HG02943 (cell line): ENCODE measurements around the gene NSUN7.
"Not testable (repeated sequence)": the region's sequence is repeated elsewhere in the genome, so short reads cannot be mapped to it uniquely, and the experiment has no call there.

Source experiments
- ATAC-seq: cut with Tn5 transposase; IDR thresholded peaks from one replicate; pipeline ENCODE4 v1.9.1; 2021; ENCODE audit warnings: mild to moderate bottlenecking, low read depth, moderate library complexity; ENCODE audit not compliant: unreplicated experiment

Gene NSUN7, protein sequence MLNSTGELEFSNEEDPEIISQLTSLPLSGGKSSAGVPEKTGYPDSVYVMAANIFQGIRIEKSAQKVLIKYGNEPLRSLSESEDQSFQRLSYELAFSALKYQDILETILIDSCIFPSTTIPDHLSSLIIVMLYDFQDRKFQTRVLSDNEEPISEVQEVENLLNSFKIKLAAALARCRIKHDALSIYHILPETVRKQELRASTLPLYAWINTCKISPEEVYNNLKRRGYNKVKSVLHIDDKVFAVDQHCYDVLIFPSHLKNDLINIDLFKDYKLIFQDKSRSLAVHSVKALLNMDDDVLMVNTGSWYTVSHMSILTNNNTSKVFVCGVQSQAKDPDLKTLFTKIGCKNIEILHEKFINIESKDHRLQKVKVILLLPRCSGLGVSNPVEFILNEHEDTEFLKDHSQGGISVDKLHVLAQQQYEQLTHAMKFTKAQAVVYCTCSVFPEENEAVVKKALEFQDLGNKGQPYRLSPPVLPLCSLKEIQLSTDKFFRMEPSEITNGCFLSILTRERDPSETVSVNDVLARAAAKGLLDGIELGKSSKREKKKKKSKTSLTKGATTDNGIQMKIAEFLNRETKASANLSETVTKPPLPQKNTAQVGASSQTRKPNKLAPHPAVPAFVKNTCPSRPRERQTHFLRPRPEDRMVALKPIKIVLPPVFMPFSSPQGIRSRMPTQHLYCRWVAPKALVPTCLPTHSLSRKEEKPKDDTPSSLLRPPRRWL

DNA sequence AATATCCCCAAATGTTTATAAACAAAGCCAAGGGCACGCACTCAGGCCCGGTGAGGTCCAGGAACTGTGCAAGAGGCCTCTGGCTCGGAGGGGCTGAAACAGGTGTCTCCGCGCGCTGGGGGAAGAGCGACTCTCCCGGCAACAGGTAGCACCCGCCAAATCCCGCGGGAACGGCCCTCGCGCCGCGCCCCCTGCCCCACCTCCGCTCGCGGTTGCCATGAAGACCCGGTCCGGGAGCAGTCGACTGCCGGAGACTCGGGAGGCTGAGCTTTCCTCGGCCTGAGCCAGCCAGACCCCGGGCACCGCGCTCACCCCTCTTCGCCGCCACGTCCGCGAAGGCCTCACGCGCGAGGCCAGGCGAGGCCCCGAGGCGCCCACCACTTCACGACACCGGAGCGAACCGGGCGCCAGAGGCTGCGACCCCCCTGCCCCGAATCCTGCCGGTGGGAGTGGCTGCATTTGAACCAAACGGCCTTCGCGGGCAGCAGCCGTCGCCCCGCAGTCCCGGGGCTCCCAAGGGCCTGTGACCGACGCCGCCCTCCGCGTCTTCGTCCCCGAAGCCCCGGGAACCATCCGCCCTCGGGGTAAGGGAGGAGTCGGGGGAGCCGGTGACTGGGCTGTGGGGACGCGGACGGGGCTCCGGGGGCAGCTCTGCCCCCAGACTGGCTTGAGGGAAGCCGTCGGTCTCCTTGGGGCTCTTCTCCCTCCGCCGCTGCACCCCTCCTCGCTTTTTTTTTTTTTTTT is at the start of gene NSUN7:
TSS of gene NSUN7 (plus strand) at position 239 of the 744 bp plus-strand sequence. CDS start 739 bp downstream, outside the sequence.
- peak; percentile 61 for ATAC-seq

GRCh38 chr4:40702137-40702799 is 47.5 kb upstream of the NSUN7 start:
- ATAC-seq = no peak

GRCh38 chr4:40702800-40703151 is 47.0 kb upstream of the NSUN7 start:
- no peak for ATAC-seq

DNA sequence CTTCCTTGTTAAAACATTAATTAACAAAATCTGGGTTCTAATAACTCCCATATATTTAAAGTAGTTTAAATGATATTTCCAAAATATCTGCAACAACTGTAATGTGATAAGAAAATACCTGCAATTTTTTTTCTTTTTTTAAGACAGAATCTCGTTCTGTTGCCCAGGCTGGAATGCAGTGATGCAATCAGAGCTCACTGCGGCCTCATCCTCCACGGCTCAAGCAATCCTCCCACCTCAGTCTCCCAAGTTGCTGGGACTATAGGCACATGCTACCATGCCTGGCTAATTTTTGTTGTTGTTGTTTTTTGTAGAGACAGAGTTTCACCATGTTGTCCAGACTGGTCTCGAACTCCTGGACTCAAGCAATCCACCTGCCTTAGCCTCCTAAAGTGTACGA is 45.7 kb upstream of the NSUN7 start:
- ATAC-seq = no peak

- no peak for ATAC-seq
Observed at GRCh38 chr4:40710484-40711254, 39.1 kb upstream of the NSUN7 start.

DNA sequence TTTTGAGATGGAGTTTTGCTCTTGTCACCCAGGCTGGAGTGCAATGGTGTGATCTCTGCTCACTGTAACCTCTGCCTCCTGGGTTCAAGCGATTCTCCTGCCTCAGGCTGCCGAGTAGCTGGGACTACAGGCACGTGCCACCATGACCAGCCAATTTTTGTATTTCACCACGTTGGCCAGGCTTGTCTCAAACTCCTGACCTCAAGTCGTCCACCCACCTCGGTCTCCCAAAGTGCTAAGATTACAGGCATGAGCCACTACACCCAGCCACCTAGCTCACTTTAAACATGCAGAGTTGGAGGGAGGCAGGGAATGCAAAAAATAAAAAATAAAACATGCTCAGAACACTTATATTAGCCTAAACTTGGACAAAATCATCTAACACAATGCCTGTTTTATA is 36.8 kb upstream of the NSUN7 start:
- ATAC-seq = not testable (repeated sequence)

GRCh38 chr4:40713798-40714197 is 36.0 kb upstream of the NSUN7 start:
- no peak for ATAC-seq

GRCh38 chr4:40718586-40718985 is 31.2 kb upstream of the NSUN7 start:
- no peak for ATAC-seq

DNA sequence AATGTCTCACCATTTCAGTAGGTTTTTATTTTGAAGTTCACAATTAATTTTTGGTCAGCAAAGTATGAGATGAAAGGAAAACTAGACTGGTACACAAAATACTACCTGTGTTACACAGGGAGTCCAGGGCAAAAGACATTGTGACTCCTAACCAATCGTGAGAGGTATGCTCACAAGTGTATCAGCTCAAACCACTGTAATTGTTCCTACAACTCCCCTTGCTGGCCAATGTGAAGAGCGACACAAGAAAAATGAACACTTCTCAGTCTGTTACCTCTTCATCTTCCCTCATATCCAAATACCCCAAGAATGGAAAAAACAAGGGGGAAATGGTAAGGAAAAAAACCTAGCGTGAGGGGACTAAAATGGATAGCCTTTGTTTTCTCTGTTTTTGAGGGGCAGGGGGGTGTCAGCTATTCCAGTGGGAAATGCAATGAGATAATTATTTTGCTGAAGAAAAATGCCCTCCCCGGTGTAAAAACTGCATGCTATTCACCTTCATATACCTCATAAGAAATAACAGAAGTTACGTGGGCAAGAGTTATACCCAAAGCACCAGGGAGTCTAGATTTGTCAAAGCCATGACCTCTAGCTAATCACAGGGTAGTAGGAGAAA is 30.6 kb upstream of the NSUN7 start:
- ATAC-seq = peak; percentile 64

DNA sequence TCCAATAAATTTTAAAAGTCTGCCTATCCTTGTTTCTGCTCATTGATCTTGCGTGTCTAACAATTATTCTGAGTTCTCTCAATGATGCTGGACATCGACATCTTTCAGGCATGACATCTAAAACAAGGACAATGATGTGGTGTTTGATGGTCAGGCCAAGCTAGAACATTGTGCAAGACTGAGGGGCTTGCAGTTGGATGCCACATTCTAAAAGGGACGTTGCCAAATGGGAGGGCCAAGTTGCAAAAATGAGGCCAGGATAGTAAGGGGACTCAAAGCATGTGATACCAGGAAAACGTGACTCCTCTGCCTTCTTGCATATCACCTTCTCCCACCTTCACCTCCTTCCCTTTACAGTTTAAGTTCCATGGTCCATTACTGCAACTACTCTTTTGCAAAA is 29.4 kb upstream of the NSUN7 start:
- no peak for ATAC-seq

GRCh38 chr4:40720916-40721315 is 28.8 kb upstream of the NSUN7 start:
- no peak for ATAC-seq

DNA sequence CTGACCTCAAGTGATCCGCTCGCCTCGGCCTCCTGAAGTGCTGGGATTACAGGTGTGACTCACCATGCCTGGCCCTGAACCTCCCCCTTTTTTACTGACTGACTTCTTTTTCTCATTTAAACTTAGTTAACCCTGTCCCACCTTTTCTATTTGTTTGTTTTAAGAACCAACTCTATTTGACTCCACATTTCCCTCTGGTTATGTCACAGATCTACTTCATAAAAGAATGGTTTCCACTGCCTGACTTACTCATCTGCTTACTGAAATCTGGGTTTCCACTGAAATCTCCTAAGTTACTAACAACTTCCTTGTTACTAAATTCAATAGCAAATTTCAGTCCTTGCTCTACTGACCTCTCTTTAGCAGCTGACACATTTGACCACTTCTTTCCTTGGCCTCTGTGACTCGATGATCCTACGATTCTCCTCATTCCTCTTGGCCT is 28.0 kb upstream of the NSUN7 start:
- no peak for ATAC-seq

- ATAC-seq = peak; percentile 51
Observed at GRCh38 chr4:40722576-40723161, 27.1 kb upstream of the NSUN7 start.

- no peak for ATAC-seq
Observed at GRCh38 chr4:40723728-40724127, 26.0 kb upstream of the NSUN7 start.

DNA sequence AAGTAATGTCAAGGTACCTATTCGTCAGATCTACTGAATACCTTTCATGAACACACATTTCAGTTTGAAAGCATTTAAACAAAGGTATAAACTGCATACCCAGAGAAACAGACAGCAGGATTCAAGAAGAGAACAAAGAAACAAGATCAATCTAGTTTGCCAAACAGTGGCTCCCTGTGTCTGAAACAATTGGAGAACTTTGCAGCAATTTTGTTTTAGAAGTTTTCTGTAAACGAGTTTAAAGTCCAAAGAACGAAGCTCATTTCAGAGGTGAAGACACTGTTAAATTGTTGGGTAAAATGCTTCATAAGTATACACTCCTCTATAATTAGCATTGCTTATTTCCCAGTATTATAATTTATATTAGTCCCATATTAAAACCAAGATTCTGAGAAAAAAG is 21.4 kb upstream of the NSUN7 start:
- ATAC-seq = no peak

DNA sequence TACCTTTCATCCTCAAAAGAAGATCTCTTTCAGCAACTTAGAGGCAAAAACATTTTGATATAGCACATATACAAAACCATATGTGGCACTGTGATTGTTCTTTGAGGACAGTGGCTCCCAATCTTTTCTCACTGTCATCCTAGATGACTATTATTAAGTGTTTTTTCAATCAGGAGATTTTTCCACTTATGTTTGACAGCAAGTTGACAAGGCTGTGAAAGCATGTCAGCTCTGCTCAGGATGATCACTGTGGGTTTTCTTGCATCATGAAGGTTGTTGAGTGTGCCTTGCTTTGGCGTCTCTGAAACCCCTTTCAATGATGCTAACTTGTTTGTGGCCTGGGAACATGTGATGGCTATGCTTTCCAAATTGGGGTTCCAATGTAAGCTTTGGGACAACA is 20.2 kb upstream of the NSUN7 start:
- no peak for ATAC-seq

- no peak for ATAC-seq
Observed at GRCh38 chr4:40730091-40730679, 19.6 kb upstream of the NSUN7 start.

DNA sequence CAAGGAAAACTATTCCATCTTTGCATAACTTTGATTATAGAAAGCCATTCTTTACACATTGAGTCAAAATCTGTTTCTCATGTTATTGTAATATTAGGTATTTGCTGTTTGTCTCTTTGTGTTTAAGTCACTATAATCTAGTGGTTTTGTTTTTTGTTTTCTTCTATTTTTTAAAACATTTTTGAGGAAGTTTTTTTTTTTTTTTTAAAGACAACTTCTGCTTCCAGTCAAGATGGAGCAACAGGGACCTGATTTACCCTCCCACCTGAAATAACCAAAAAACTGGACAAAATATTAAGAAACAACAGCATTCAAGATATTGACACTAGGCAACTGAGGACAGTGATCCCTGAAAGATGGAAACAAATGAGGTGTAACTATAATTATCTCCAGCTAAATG is 18.4 kb upstream of the NSUN7 start:
- ATAC-seq = no peak

DNA sequence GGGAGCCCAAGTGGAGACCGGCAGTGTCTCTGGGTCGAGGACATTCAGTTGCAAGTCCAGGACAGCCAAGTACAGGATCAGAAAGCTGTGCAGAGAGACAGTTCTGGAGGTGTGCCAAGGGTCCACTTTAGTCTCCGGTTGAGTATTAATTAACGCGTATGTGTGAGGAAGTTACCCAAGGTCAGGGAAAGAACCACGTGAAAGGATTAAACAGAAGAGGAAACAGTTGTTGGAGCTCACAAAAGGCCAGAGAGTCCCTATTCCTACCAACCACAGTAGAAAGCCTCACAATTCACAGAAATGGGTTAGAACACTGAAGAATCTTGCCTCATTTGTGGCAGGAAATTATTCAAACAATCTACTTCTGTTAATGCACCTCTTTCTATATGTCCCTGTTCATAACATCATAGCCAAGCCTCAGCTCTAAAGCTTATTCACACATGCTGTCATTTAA is 17.9 kb upstream of the NSUN7 start:
- ATAC-seq = no peak
